A549 treated with AZD9567 at 1 μM for 4 hours (cell line): Measurements from ENCODE around the gene ZNF84. TPM values are rescaled to one million over a fixed set of nuclear protein-coding genes. Genes with fewer than 3 reads are reported as not detected.

Experiments
- total RNA-seq: library from RNA; stranded (reverse); fragments of 200-300 nt; extraction: Qiagen RNA extraction; gene quantifications from 5 replicates; pipeline ENCODE4 v1.2.3, GENCODE V29; 2022; ENCODE audit not compliant: insufficient read depth

ZNF84 gene
- total RNA-seq, result 10.7 to 15.2 TPM (median 13.3 TPM) in 5 replicates

GRCh38 chr12:133037207-133038005 is at the start of gene ZNF84:
ZNF84 (plus strand) TSS chr12:133037509; CDS start chr12:133041468, 3,959 bp downstream.

GRCh38 chr12:133080368-133081158 is 43.3 kb downstream of the ZNF84 start, which contains the start of gene ZNF140:
ZNF140 (plus strand) TSS chr12:133080923; CDS start chr12:133081321, 398 bp downstream.

Other genes with a start within 250 kb of the ZNF84 start
- 16.4 to 22.3 TPM (median 20.8 TPM) in 5 replicates for gene GOLGA3, start 208.6 kb upstream of the ZNF84 start, total RNA-seq
- gene CHFR, start 149.9 kb upstream of the ZNF84 start, total RNA-seq, result 23.5 to 39.4 TPM (median 23.9 TPM) in 5 replicates
- 1.8 to 3.2 TPM (median 2.8 TPM) in 5 replicates for gene ZNF605, start 81.2 kb upstream of the ZNF84 start, total RNA-seq
- gene ZNF26, start 51.1 kb upstream of the ZNF84 start, total RNA-seq, result 6.5 to 8.1 TPM (median 7.4 TPM) in 5 replicates
- gene ZNF140, start 43.4 kb downstream of the ZNF84 start, total RNA-seq, result 8.2 to 9.6 TPM (median 8.9 TPM) in 5 replicates
- gene ZNF891, start 92.8 kb downstream of the ZNF84 start, total RNA-seq, result 0.26 to 0.40 TPM (median 0.33 TPM) in 5 replicates
- gene ZNF10, start 93.1 kb downstream of the ZNF84 start, total RNA-seq, result 1.1 to 1.9 TPM (median 1.7 TPM) in 5 replicates
- gene ZNF268, start 144.0 kb downstream of the ZNF84 start, total RNA-seq, result 8.0 to 10.4 TPM (median 10.2 TPM) in 5 replicates
- not detected in 5 replicates for gene ANHX, start 198.4 kb downstream of the ZNF84 start, total RNA-seq